ENCODE measurements around the gene SP8.

Gene SP8

DNA sequence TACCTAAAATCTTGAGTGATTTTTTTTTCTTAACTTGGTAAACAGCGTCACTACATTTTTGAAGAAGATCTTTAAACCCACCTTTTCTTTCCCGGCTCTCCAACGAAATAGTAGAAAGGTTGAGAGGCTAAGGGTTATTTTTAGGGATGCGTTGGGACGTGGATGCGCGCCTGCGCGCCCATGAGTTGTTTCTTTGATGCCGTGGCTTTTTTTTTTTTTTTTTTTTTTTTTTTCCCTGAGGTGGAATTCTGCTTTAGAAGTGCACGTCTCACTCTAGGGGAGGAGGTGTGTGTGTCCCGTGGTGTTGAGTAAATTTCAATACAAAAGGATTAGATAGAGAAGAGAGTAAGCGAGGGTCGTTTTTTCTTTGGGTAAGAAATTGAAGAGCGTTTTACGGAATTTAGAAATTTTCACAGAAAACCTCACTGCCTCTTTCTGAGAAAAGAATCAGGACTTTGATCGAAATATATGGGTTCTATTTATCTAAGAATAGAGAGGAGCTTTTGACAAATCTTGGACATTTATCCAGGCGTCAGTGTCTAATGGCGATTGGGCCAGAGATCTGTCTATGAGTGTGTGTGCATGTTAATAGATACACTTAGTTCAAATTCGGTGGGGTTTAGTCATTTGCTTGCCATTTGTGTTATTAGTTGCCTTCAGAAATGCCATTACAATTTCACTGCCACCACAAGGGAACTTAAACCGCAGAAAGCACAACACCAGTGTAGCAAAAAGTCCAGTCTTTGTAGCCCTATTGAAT lies 1.2 kb upstream of the SP8 start:
- no peak for DNase-seq (ENCODE audit: extremely low read depth, low read depth)
- TF ChIP-seq CTCF (IDR thresholded peaks at IDR 0.05; ENCODE audit: low read depth, low read length) = no peak

GRCh38 chr7:20786421-20786778 lies 286 bp downstream of the SP8 start:
- DNase-seq (ENCODE audit: extremely low read depth, low read depth) = no peak
- no peak for TF ChIP-seq CTCF (IDR thresholded peaks at IDR 0.05; ENCODE audit: low read depth, low read length)

DNA sequence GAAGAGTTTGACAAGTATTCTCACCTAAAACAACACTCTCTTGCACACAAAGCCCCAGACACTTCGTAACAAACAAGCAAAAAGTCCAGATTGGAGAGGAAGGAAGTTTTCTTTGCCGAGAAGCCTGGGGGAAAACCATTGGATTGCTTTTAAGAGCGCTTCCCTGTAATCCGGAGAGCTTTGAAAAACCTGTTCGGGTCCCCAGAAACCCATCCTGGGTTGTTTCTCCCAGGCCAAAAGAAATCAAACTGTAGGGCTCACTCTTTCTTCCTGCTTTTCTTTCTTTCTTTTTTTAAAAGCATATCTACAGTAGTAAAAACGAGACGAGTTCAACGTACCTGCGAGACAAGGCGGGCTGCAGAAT lies 655 bp downstream of the SP8 start:
- no peak for TF ChIP-seq CTCF (IDR thresholded peaks at IDR 0.05; ENCODE audit: low read depth, low read length)
- DNase-seq (ENCODE audit: extremely low read depth, low read depth) = no peak

GRCh38 chr7:20785157-20786048 lies 1.3 kb downstream of the SP8 start:
- TF ChIP-seq CTCF (IDR thresholded peaks at IDR 0.05; ENCODE audit: low read depth, low read length) = no peak
- DNase-seq (ENCODE audit: extremely low read depth, low read depth) = no peak

DNA sequence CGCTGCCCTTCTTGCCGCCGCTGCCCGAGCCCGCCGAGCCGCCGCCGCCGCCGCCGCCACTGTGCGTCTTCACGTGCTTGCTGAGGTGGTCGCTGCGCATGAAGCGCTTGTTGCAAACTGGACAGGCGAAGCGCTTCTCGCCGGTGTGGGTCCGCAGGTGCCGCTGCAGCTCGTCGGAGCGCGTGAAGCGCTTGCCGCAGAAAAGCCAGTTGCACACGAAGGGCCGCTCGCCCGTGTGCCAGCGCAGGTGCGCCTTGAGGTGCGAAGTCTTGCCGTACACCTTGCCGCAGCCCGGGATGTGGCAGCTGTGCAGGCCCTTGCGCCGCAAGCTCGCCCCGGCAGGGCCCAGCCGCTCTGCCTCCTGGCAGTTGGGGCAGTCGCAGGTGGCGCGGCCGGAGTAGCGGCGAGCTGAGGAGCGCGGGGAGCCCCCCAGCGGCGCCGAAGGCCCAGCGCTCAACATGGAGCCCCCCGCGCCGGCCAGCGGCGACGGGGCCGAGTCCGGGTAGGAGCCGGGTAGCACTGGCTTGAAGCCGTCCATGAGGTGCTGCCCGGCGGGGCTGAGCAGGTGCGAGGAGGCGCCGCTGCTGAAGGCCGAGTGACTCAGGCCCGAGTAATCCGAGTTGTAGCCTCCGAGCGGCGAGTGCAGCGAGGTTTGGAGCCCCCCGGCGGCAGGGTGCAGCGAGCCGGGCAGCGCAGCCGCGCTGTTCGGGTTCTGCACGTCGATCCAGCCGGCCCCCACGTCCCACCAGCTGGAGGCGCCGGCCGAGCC lies 2.1 kb downstream of the SP8 start:
- TF ChIP-seq CTCF (IDR thresholded peaks at IDR 0.05; ENCODE audit: low read depth, low read length) = no peak
- DNase-seq (ENCODE audit: extremely low read depth, low read depth) = no peak

DNA sequence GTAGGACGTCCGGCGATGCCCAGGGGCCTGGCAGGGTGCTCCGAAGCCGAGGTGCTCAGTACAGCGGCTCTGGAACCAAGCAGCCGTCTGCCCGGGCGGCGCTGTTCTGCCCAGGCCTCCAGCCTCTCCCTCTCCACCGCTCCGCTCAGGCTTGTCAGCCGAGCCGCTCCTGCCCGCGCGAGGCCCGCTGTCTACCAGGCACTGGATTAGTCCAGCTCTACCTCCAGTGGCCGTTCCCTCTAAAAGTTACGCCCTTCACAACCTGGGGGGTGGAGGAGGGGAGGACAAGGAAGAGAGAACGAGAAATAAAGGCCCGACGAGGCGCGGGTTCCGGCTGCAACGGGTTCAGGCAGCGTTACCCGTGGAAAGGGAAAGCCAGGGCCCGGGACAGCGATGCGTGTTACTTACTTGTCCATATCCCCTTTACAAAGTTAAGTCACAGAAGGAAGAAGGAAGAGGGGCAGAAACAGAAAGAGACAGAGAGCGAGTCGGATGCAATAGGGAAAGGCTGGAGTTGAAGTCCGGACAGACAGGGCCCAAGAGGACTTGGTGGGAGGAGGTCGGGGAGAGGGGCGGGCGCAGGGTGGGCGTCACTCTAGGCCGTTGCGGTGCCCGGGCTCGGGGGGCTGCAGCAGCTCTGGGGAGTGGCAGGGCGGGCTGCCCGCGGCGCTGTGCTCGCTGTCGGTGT lies 2.8 kb downstream of the SP8 start:
- TF ChIP-seq CTCF (IDR thresholded peaks at IDR 0.05; ENCODE audit: low read depth, low read length) = peak; percentile 2
- DNase-seq (ENCODE audit: extremely low read depth, low read depth) = no peak
